ENCODE data around the gene KDM2A. TPM values are rescaled to one million over a fixed set of nuclear protein-coding genes. Genes with fewer than 3 reads are reported as not detected.

The KDM2A gene
- total and polyA plus RNA-seq, 2 of the 13 experiments (the other 11 are each of a cell fraction or from before 2014, with no cell fraction given), result 31.3 to 31.4 TPM

- Histone ChIP-seq H3K4me3 (replicated peaks in 1 of 3; ENCODE audit: insufficient read depth in 1 of 3, low read depth in 2 of 3, low read length in 3 of 3) (no peak overlapping the region), H3K27me3 (ENCODE audit: control insufficient read depth in 1 of 2, insufficient read depth in 2 of 2, low read length in 2 of 2) (no peaks in the 10 kb centered on the region), H2AFZ (ENCODE audit: low read length) (no peak overlapping the region), H3K79me2 (ENCODE audit: insufficient read depth, low read length) (peaks cover 60% of the 10 kb centered on the region), H4K20me1 (ENCODE audit: insufficient read depth, low read length) (peaks cover 8% of the 10 kb centered on the region), H3K9me3 (ENCODE audit: low read length) (no peaks in the 10 kb centered on the region), H3K27ac (ENCODE audit: extremely low read length, insufficient read depth, low read length) (no peak overlapping the region), H3K9ac (ENCODE audit: insufficient read depth, low read depth, low read length) (no peak overlapping the region), H3K4me2 (ENCODE audit: low read depth, low read length) (no peak overlapping the region), H3K4me1 (ENCODE audit: insufficient read depth, low read length) (no peaks in the 10 kb centered on the region), H3K36me3 (replicated peaks in 1 of 2; ENCODE audit: control insufficient read depth in 1 of 2, insufficient read depth in 2 of 2, low read length in 2 of 2) (peaks cover 2 to 3% of the 10 kb centered on the region in 2 experiments; a peak in 3 of 5 replicates)
- TF ChIP-seq NPAS2 (CRISPR knock-in tag; IDR thresholded peaks at IDR 0.05; ENCODE audit: borderline replicate concordance) (no peak), TBX2 (CRISPR knock-in tag; IDR thresholded peaks at IDR 0.05; ENCODE audit: borderline replicate concordance) (no peak), ZNF619 (CRISPR knock-in tag; IDR thresholded peaks at IDR 0.05) (no peak), CBFB (CRISPR knock-in tag; IDR thresholded peaks at IDR 0.05) (no peak), ATF2 (CRISPR knock-in tag; IDR thresholded peaks at IDR 0.05) (no peak)
- ATAC-seq (no peak), DNase-seq (ENCODE audit: low spot score) (no peak), FAIRE-seq (no peak)
- 92% methylated on average over 2 of the region's 2 CpGs for WGBS (ENCODE audit: low lambda C conversion rate)
- BruUV-seq (replicated peaks), result no TSS peak
- ChIA-PET POLR2A (no interaction called here), CTCF (ENCODE audit: low intra/inter-chr PET ratio, low total read pairs) (no interaction called here)
- in situ Hi-C loops (cut with HindIII; ENCODE audit: extremely low pct_ligation_motif_present, low pct_unique_long_range_greater_than_20kb), result no loop called here
- intact Hi-C loops (cut with micrococcal nuclease; ENCODE audit: unreplicated experiment), result no loop called here
Observed at GRCh38 chr11:67160045-67160444, 41.0 kb downstream of the KDM2A start.

GRCh38 chr11:67160872-67161783 lies 42.1 kb downstream of the KDM2A start:
- Histone ChIP-seq H3K9ac (ENCODE audit: insufficient read depth, low read depth, low read length) (no peak overlapping the region), H3K27me3 (ENCODE audit: control insufficient read depth in 1 of 2, insufficient read depth in 2 of 2, low read length in 2 of 2) (no peaks in the 10 kb centered on the region), H3K79me2 (ENCODE audit: insufficient read depth, low read length) (peaks cover 64% of the 10 kb centered on the region), H3K4me1 (ENCODE audit: insufficient read depth, low read length) (no peaks in the 10 kb centered on the region), H3K4me2 (ENCODE audit: low read depth, low read length) (no peak overlapping the region), H2AFZ (ENCODE audit: low read length) (no peak overlapping the region), H4K20me1 (ENCODE audit: insufficient read depth, low read length) (peaks cover 8% of the 10 kb centered on the region), H3K9me3 (ENCODE audit: low read length) (no peaks in the 10 kb centered on the region), H3K4me3 (replicated peaks in 1 of 3; ENCODE audit: insufficient read depth in 1 of 3, low read depth in 2 of 3, low read length in 3 of 3) (no peak overlapping the region), H3K36me3 (replicated peaks in 1 of 2; ENCODE audit: control insufficient read depth in 1 of 2, insufficient read depth in 2 of 2, low read length in 2 of 2) (peaks cover 0 to 3% of the 10 kb centered on the region in 2 experiments; a peak in 2 of 5 replicates), H3K27ac (ENCODE audit: extremely low read length, insufficient read depth, low read length) (no peak overlapping the region)
- TF ChIP-seq ZNF770 (CRISPR knock-in tag; IDR thresholded peaks at IDR 0.05) (0 out of 2 replicates have a peak, but pooled peaks have one; percentile 12), ZNF790 (CRISPR knock-in tag; IDR thresholded peaks at IDR 0.05; ENCODE audit: borderline replicate concordance) (no peak)
- ChIA-PET CTCF (ENCODE audit: low intra/inter-chr PET ratio, low total read pairs) (no interaction called here), POLR2A (no interaction called here)
- 97% methylated on average over 5 of the region's 5 CpGs for WGBS (ENCODE audit: low lambda C conversion rate)
- in situ Hi-C loops (cut with HindIII; ENCODE audit: extremely low pct_ligation_motif_present, low pct_unique_long_range_greater_than_20kb), result no loop called here
- FAIRE-seq (no peak), ATAC-seq (peak; percentile 40; the same call in 1 of the 3 replicates), DNase-seq (ENCODE audit: low spot score) (no peak)
- no TSS peak for BruUV-seq (replicated peaks)
- intact Hi-C loops (cut with micrococcal nuclease; ENCODE audit: unreplicated experiment), result no loop called here
